Endodermal cell (in vitro differentiated cells): ENCODE data around the gene PIEZO2. TPM values are rescaled to one million over a fixed set of nuclear protein-coding genes. Genes with fewer than 3 reads are reported as not detected.

Experiments used
- DNase-seq: peaks from one replicate; pipeline ENCODE4 v3.0.0-alpha.2; 2017
- H3K27ac ChIP-seq: 2 replicates; pipeline ENCODE4 v1.5.1; 2013; ENCODE audit warnings: mild to moderate bottlenecking, low read depth, low read length, moderate library complexity
- H3K27me3 ChIP-seq: 2 replicates; pipeline ENCODE4 v1.6.1; 2013; ENCODE audit warnings: mild to moderate bottlenecking, low read length, moderate library complexity; ENCODE audit not compliant: insufficient read depth, control insufficient read depth, poor library complexity, severe bottlenecking
- H3K36me3 ChIP-seq: 2 replicates; pipeline ENCODE4 v1.7.0; 2013; ENCODE audit warnings: mild to moderate bottlenecking, low read length, moderate library complexity; ENCODE audit not compliant: control insufficient read depth, insufficient read depth
- H3K4me1 ChIP-seq: one replicate; pipeline ENCODE4 v1.7.0; 2013; ENCODE audit warnings: low read length; ENCODE audit not compliant: control insufficient read depth, insufficient read depth
- H3K4me3 ChIP-seq: 2 replicates; pipeline ENCODE4 v1.5.1; 2013; ENCODE audit warnings: mild to moderate bottlenecking, low read length, moderate library complexity
- H3K9ac ChIP-seq: 2 replicates; pipeline ENCODE4 v1.6.1; 2013; ENCODE audit warnings: mild to moderate bottlenecking, low read length, moderate library complexity; ENCODE audit not compliant: poor library complexity, severe bottlenecking; ENCODE audit errors: extremely low read depth
- H3K9me3 ChIP-seq: 2 replicates; pipeline ENCODE4 v1.6.1; 2013; ENCODE audit warnings: mild to moderate bottlenecking, low read length, moderate library complexity; ENCODE audit not compliant: control insufficient read depth
- H3K27ac Mint-ChIP-seq: 2 replicates; pipeline ENCODE4 v1.8.0; 2020; ENCODE audit warnings: mixed read lengths
- H3K27me3 Mint-ChIP-seq: 2 replicates; pipeline ENCODE4 v1.8.0; 2021; ENCODE audit warnings: mild to moderate bottlenecking, mixed read lengths; ENCODE audit not compliant: insufficient read depth
- H3K36me3 Mint-ChIP-seq: 2 replicates; pipeline ENCODE4 v1.8.0; 2020; ENCODE audit warnings: low read depth, mixed read lengths
- H3K4me1 Mint-ChIP-seq: 2 replicates; pipeline ENCODE4 v1.8.0; 2020; ENCODE audit warnings: mixed read lengths
- H3K4me3 Mint-ChIP-seq: 2 replicates; pipeline ENCODE4 v1.8.0; 2020; ENCODE audit warnings: mild to moderate bottlenecking, moderate library complexity, mixed read lengths
- H3K9me3 Mint-ChIP-seq: 2 replicates; pipeline ENCODE4 v1.8.0; 2020; ENCODE audit warnings: mild to moderate bottlenecking, mixed read lengths
- WGBS, 2 experiments: methylation state at CpG; one replicate each; pipeline versions ENCODE4 v1.1.5 to v1.1.7; 2013; ENCODE audit warnings: missing lambda C conversion rate in 2 of 2, mixed read lengths in 1 of 2; ENCODE audit not compliant: insufficient coverage in 1 of 2, insufficient read length in 1 of 2; 5-methylcytosine and 5-hydroxymethylcytosine counted together
- total RNA-seq, 2 donors: library from RNA; stranded (reverse); fragmentation: NEBNext Ultra II Directional in 1 of 2; extraction: Animal tissue kit (Norgen Biotek cat#: 25700) in 1 of 2; gene quantifications; 2 replicates in 1 of 2; 3 replicates in 1 of 2; pipeline ENCODE4 v1.2.1, GENCODE V29; 2021
- TF ChIP-seq, protein P1 (sequence below): fragments of 200-600 bp; sonication (generic); conservative IDR thresholded peaks from 2 replicates; pipeline ENCODE4 v1.5.0; 2021; ENCODE audit warnings: antibody characterized with exemption, mild to moderate bottlenecking

PIEZO2 gene
- total RNA-seq, 2 donors from 2014 or later, result 7.3 to 12.1 TPM

DNA sequence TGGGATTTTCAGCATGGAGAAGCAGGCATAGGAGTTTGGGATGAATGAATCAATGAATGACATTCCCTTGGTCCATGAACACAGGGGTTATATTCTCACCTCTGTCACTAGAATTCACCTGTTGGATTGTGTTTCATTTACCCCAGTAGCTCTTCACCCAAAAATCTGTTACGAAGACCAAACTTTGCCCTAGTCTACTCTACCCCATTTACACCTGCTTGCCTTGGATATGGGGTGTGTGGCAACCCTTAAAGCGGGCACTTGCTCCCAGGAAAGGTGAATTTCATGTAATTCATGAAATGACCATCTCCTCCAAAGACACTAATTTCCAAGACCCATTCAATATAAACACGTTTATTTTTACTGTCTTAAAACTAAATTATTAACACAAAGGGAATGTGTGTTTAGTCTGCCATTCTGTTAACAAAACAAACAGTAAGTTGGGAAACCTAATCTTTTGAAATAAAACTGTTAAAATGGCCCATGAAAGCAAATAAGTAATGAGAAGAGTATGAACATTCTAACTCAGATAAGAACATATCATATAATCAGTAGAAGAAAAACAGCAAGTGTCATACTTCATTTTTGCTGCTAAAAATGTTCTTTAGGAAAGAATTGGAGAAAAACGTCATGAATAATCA lies 355.5 kb downstream of the PIEZO2 start:
- H3K27me3 ChIP-seq, result no peaks in the 10 kb centered on the region
- Mint-ChIP-seq H3K36me3 (no peaks in the 10 kb centered on the region), H3K27me3 (no peaks in the 10 kb centered on the region), H3K4me3 (no peak overlapping the region), H3K27ac (no peak overlapping the region), H3K4me1 (no peaks in the 10 kb centered on the region), H3K9me3 (no peaks in the 10 kb centered on the region)
- H3K9me3 ChIP-seq, result no peaks in the 10 kb centered on the region
- H3K36me3 ChIP-seq, result peaks cover 8% of the 10 kb centered on the region
- no peak for DNase-seq
- H3K27ac ChIP-seq, result no peak overlapping the region
- no peaks in the 10 kb centered on the region for H3K4me1 ChIP-seq
- WGBS, 2 experiments, result 82% methylated on average over 4 of the region's 4 CpGs; no CpG with 5 or more reads in 1 of the 2 experiments
- TF ChIP-seq, protein P1, sequence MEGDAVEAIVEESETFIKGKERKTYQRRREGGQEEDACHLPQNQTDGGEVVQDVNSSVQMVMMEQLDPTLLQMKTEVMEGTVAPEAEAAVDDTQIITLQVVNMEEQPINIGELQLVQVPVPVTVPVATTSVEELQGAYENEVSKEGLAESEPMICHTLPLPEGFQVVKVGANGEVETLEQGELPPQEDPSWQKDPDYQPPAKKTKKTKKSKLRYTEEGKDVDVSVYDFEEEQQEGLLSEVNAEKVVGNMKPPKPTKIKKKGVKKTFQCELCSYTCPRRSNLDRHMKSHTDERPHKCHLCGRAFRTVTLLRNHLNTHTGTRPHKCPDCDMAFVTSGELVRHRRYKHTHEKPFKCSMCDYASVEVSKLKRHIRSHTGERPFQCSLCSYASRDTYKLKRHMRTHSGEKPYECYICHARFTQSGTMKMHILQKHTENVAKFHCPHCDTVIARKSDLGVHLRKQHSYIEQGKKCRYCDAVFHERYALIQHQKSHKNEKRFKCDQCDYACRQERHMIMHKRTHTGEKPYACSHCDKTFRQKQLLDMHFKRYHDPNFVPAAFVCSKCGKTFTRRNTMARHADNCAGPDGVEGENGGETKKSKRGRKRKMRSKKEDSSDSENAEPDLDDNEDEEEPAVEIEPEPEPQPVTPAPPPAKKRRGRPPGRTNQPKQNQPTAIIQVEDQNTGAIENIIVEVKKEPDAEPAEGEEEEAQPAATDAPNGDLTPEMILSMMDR, result no peak
- no peak overlapping the region for H3K4me3 ChIP-seq
- H3K9ac ChIP-seq, result no peak overlapping the region

DNA sequence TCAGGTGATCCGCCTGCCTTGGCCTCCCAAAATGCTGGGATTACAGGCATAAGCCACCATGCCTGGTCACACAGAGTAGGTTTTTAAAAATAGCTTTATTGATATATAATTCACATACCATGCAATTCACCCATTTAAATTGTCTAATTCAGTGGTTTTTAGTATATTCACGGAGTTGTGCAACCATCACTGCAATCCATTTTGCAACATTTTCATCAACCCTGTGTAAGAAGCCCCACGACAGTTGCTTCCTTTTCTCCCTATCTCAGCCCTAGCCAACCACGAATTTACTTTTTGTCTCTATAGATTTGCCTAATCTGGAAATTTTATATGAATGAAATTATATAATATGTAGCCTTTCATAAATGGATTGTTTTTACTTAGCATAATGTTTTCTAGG lies 357.2 kb downstream of the PIEZO2 start:
- Mint-ChIP-seq H3K36me3 (no peaks in the 10 kb centered on the region), H3K9me3 (no peaks in the 10 kb centered on the region), H3K4me3 (no peak overlapping the region), H3K27ac (no peak overlapping the region), H3K4me1 (no peaks in the 10 kb centered on the region), H3K27me3 (no peaks in the 10 kb centered on the region)
- Histone ChIP-seq H3K27ac (no peak overlapping the region), H3K27me3 (no peaks in the 10 kb centered on the region), H3K9me3 (no peaks in the 10 kb centered on the region), H3K4me1 (no peaks in the 10 kb centered on the region), H3K4me3 (no peak overlapping the region), H3K9ac (no peak overlapping the region), H3K36me3 (peaks cover 4% of the 10 kb centered on the region)
- DNase-seq, result no peak
- TF ChIP-seq, protein P1, result no peak
- WGBS, 2 experiments, result 91 to 100% methylated on average over 1 to 3 of the region's 4 CpGs

DNA sequence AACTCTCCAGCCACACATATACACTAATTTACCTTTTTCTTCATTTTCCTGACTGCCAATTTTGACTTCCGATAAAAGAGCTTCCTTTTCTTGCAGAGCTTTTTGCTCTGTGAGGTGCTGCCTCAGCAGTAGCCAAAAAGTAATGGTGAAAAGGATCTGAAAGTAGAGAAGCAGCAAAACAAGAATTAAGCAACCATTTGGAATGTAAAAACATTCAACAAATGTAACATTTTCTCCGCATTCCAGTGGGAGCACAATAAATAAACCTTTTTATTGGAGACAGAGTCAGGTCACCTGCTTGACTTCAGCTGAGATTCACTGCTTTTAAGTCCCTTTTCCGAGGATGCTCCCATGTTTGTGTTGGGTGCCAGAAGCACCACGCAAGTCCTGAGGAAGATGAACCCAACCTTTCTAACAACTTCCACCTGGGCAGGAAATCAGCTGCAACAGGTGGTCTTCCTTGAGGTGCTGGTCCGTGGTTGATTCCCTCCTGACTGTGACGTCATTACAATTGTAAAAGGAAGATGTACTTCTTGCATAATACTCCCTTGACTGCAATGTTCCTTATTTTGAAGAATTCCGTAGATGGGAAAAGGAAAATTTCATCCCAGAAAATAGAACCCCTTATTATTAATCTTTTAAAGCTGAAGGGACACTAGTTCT lies 358.1 kb downstream of the PIEZO2 start:
- WGBS, 2 experiments, result 77 to 88% methylated on average over 5 to 7 of the region's 7 CpGs
- Mint-ChIP-seq H3K9me3 (no peaks in the 10 kb centered on the region), H3K27ac (no peak overlapping the region), H3K4me3 (no peak overlapping the region), H3K4me1 (no peaks in the 10 kb centered on the region), H3K36me3 (no peaks in the 10 kb centered on the region), H3K27me3 (no peaks in the 10 kb centered on the region)
- no peak for DNase-seq
- H3K4me1 ChIP-seq, result no peaks in the 10 kb centered on the region
- H3K9me3 ChIP-seq, result no peaks in the 10 kb centered on the region
- no peak overlapping the region for H3K27ac ChIP-seq
- H3K36me3 ChIP-seq, result peaks cover 4% of the 10 kb centered on the region
- no peak overlapping the region for H3K4me3 ChIP-seq
- no peak overlapping the region for H3K9ac ChIP-seq
- TF ChIP-seq, protein P1, result no peak
- no peaks in the 10 kb centered on the region for H3K27me3 ChIP-seq
